Endothelial cell (in vitro differentiated cells): ENCODE data around the gene ORC4. TPM values are rescaled to one million over a fixed set of nuclear protein-coding genes. Genes with fewer than 3 reads are reported as not detected.

Experiments
- DNase-seq: peaks from one replicate; pipeline ENCODE4 v3.0.0; 2021; ENCODE audit warnings: low spot score
- H3K27ac Mint-ChIP-seq: one replicate; pipeline ENCODE4 v1.8.0; 2021; ENCODE audit warnings: mixed read lengths, inconsistent platforms; ENCODE audit not compliant: unreplicated experiment
- H3K27me3 Mint-ChIP-seq: one replicate; pipeline ENCODE4 v1.8.0; 2021; ENCODE audit warnings: mild to moderate bottlenecking, moderate library complexity, mixed read lengths, inconsistent platforms; ENCODE audit not compliant: unreplicated experiment
- H3K36me3 Mint-ChIP-seq: one replicate; pipeline ENCODE4 v1.8.0; 2021; ENCODE audit warnings: mild to moderate bottlenecking, low read depth, mixed read lengths, inconsistent platforms; ENCODE audit not compliant: unreplicated experiment
- H3K4me1 Mint-ChIP-seq: one replicate; pipeline ENCODE4 v1.8.0; 2021; ENCODE audit warnings: mild to moderate bottlenecking, mixed read lengths, inconsistent platforms; ENCODE audit not compliant: unreplicated experiment
- H3K4me3 Mint-ChIP-seq: one replicate; pipeline ENCODE4 v1.8.0; 2021; ENCODE audit warnings: mild to moderate bottlenecking, mixed read lengths, inconsistent platforms; ENCODE audit not compliant: unreplicated experiment
- H3K9me3 Mint-ChIP-seq: one replicate; pipeline ENCODE4 v1.8.0; 2021; ENCODE audit warnings: mixed read lengths, inconsistent platforms; ENCODE audit not compliant: unreplicated experiment
- CTCF ChIP-seq: fragments of 200-600 bp; sonication (generic); IDR thresholded peaks from one replicate; pipeline ENCODE4 v1.5.0; 2021; ENCODE audit warnings: antibody characterized with exemption; ENCODE audit not compliant: unreplicated experiment
- total RNA-seq: library from RNA; stranded (reverse); fragmentation: NEBNext Ultra II Directional; extraction: Animal tissue kit (Norgen Biotek cat#: 25700); gene quantifications from one replicate; pipeline ENCODE4 v1.2.1, GENCODE V29; 2021; ENCODE audit not compliant: unreplicated experiment

Gene ORC4
- total RNA-seq, 1 donor from 2014 or later, result 41.3 TPM

DNA sequence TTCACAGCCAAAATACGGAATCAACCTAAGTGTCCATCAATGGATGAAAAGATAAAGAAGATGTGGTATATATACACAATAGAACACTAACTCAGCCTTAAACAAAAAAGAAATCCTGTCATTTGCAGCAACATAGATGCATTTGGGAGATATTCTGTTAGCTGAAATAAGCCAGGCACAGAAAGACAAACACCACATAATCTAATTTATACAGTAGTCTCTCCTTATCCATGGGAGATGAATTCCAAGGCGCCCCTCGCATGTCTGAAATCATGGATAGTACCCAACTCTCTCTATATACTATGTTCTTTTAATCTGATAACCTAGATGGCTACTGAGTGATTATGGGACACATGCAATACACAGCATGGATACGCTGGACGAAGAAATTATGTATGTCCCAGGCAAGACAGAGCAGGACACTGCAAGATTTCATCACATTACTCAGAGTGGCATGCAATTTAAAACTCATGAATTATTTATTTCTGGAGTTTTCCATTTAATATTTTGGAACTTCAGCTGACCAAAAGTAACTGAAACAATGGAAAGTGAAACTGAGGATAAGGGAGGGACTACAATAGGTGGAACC lies 39.5 kb downstream of the ORC4 start:
- no peak for TF ChIP-seq CTCF
- no peak overlapping the region for H3K27ac Mint-ChIP-seq
- H3K9me3 Mint-ChIP-seq, result no peaks in the 10 kb centered on the region
- no peak overlapping the region for H3K4me3 Mint-ChIP-seq
- peaks cover 11% of the 10 kb centered on the region for H3K4me1 Mint-ChIP-seq
- no peaks in the 10 kb centered on the region for H3K27me3 Mint-ChIP-seq
- H3K36me3 Mint-ChIP-seq, result no peaks in the 10 kb centered on the region
- DNase-seq, result no peak

DNA sequence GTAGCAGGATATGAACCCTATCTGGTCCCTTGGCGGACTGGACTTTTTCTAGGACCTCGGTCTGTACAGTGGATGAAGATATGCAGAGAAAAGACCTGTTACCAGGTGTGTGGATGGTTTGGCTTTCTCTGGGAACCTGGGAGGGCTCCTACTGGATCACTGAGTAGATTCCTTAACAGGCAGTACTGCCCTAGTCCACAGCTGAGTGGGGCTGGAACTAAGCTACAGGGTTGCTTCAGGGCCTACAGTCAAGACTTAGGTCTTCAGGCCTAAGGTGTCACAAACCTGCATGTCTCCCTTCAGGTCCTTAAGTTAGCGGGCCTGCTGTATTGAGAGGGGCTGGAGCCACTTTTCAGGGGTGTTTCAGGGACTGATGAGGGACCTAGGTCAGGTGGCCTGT lies 42.9 kb downstream of the ORC4 start:
- TF ChIP-seq CTCF, result no peak
- H3K27ac Mint-ChIP-seq, result no peak overlapping the region

GRCh38 chr2:147976102-147976501 lies 44.4 kb downstream of the ORC4 start:
- no peak for DNase-seq
- Mint-ChIP-seq H3K9me3 (no peaks in the 10 kb centered on the region), H3K27me3 (no peaks in the 10 kb centered on the region), H3K36me3 (no peaks in the 10 kb centered on the region), H3K27ac (no peak overlapping the region), H3K4me3 (no peak overlapping the region), H3K4me1 (peaks cover 9% of the 10 kb centered on the region)
- TF ChIP-seq CTCF, result no peak

More for the DNA sequence above, 42.9 kb downstream of the ORC4 start:
- no peak overlapping the region for H3K4me3 Mint-ChIP-seq
- DNase-seq, result no peak
- peaks cover 11% of the 10 kb centered on the region for H3K4me1 Mint-ChIP-seq
- no peaks in the 10 kb centered on the region for H3K36me3 Mint-ChIP-seq
- no peaks in the 10 kb centered on the region for H3K9me3 Mint-ChIP-seq
- no peaks in the 10 kb centered on the region for H3K27me3 Mint-ChIP-seq

DNA sequence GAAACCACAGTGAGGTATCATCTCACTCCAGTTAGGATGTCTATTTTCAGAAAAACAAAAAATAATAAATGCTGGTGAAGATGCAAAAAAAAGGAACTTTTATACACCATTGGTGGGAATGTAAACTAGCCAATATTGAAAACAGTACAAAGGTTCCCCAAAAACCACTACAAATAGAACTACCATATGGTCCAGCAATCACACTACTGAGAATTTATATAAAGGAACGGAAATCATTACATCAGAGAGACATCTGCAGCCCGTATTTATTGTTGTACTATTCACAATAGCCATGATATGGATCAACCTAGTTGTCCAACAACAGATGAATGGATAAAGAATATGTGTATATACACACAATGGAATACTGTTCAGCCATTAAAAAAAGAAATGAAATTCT lies 52.0 kb downstream of the ORC4 start:
- no peak for TF ChIP-seq CTCF
- H3K27ac Mint-ChIP-seq, result no peak overlapping the region
- H3K36me3 Mint-ChIP-seq, result peaks cover 7% of the 10 kb centered on the region
- DNase-seq, result no peak
- H3K4me3 Mint-ChIP-seq, result no peak overlapping the region
- peaks cover 3% of the 10 kb centered on the region for H3K4me1 Mint-ChIP-seq
- H3K9me3 Mint-ChIP-seq, result no peaks in the 10 kb centered on the region
- peaks cover 2% of the 10 kb centered on the region for H3K27me3 Mint-ChIP-seq

DNA sequence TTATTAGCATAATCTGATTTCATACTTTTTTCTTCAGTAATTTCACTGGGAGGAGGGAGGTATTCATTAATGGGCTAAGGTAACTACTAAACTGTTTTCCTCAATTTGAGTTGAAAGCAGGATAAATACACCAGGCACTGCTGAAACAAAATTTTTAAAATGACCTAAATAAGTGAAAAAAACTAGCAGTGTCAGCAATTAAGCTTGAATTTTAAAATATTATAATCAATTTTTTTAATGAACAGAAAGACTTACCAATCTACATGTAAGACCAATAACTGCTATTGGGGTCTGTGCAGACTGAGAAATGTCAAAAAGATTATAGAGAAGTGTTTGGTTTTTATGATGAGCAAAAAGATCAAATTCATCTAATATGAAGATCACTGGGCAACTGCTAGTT lies 68.4 kb downstream of the ORC4 start:
- no peak overlapping the region for H3K4me3 Mint-ChIP-seq
- no peak overlapping the region for H3K27ac Mint-ChIP-seq

More for the DNA sequence above, 68.4 kb downstream of the ORC4 start:
- Mint-ChIP-seq H3K27me3 (peaks cover 2% of the 10 kb centered on the region), H3K36me3 (no peaks in the 10 kb centered on the region), H3K9me3 (no peaks in the 10 kb centered on the region), H3K4me1 (no peaks in the 10 kb centered on the region)
- no peak for TF ChIP-seq CTCF
- DNase-seq, result no peak
